Glutamatergic neuron (in vitro differentiated cells): ENCODE measurements around the gene SIPA1. TPM values are rescaled to one million over a fixed set of nuclear protein-coding genes. Genes with fewer than 3 reads are reported as not detected.
"Not testable (repeated sequence)": the region's sequence is repeated elsewhere in the genome, so short reads cannot be mapped to it uniquely, and the experiment has no call there.

Experiments
- DNase-seq: peaks from one replicate; pipeline ENCODE4 v3.0.0; 2022
- H3K27ac Mint-ChIP-seq: one replicate; pipeline ENCODE4 v1.8.0; 2020; ENCODE audit warnings: mild to moderate bottlenecking, mixed read lengths, inconsistent platforms; ENCODE audit not compliant: unreplicated experiment
- H3K27me3 Mint-ChIP-seq: one replicate; pipeline ENCODE4 v1.8.0; 2020; ENCODE audit warnings: mild to moderate bottlenecking, moderate library complexity, mixed read lengths, inconsistent platforms; ENCODE audit not compliant: unreplicated experiment
- H3K36me3 Mint-ChIP-seq: one replicate; pipeline ENCODE4 v1.8.0; 2020; ENCODE audit warnings: mild to moderate bottlenecking, mixed read lengths, inconsistent platforms; ENCODE audit not compliant: unreplicated experiment
- H3K4me1 Mint-ChIP-seq: one replicate; pipeline ENCODE4 v1.8.0; 2020; ENCODE audit warnings: mild to moderate bottlenecking, low read depth, mixed read lengths, inconsistent platforms; ENCODE audit not compliant: unreplicated experiment
- H3K4me3 Mint-ChIP-seq: one replicate; pipeline ENCODE4 v1.8.0; 2020; ENCODE audit warnings: mild to moderate bottlenecking, mixed read lengths, inconsistent platforms; ENCODE audit not compliant: unreplicated experiment
- H3K9me3 Mint-ChIP-seq: one replicate; pipeline ENCODE4 v1.8.0; 2020; ENCODE audit warnings: mild to moderate bottlenecking, moderate library complexity, mixed read lengths, inconsistent platforms; ENCODE audit not compliant: unreplicated experiment
- total RNA-seq: library from RNA; stranded (reverse); fragmentation: NEBNext Ultra II Directional; extraction: Animal tissue kit (Norgen Biotek cat#: 25700); gene quantifications from one replicate; pipeline ENCODE4 v1.2.1, GENCODE V29; 2021; ENCODE audit not compliant: unreplicated experiment
- TF ChIP-seq, protein P1 (sequence below): fragments of 200-600 bp; sonication (generic); IDR thresholded peaks from one replicate; pipeline ENCODE4 v1.5.0; 2021; ENCODE audit not compliant: partially characterized antibody, unreplicated experiment

Gene SIPA1
- total RNA-seq, 1 donor from 2014 or later = 21.4 TPM

DNA sequence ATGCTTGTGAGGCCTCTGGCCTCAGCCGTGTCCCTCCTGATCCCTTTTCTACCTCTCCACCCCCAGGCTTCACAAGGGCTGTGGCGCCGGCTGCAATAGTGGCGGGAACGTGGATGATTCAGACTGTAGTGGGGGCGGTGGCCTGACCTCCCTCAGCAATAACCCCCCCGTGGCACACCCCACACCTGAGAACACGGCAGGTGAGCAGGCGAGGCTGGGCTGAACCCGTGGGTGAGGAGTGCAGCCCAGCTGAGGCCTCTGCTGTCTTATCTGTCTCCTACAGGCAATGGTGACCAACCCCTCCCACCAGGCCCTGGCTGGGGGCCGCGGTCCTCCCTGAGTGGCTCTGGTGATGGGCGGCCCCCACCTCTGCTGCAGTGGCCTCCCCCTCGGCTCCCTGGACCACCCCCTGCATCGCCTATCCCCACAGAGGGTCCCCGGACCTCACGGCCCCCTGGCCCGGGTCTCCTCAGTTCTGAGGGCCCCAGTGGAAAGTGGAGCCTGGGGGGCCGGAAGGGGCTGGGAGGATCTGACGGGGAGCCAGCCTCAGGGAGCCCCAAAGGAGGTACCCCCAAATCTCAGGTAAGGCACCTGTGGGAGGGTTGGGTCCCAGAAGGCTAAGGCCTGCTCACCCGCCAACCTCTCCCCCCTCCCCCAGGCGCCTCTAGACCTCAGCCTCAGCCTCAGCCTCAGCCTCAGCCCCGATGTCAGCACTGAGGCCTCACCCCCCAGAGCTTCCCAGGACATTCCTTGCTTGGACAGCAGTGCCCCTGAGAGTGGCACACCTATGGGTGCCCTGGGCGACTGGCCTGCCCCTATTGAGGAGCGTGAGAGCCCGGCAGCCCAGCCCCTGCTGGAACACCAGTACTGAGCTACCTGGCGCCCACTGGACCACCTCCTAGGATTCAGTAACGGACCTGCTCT lies 1.5 kb upstream of the SIPA1 start:
- no peak overlapping the region for H3K27ac Mint-ChIP-seq
- H3K36me3 Mint-ChIP-seq = no peaks in the 10 kb centered on the region
- TF ChIP-seq, protein P1, sequence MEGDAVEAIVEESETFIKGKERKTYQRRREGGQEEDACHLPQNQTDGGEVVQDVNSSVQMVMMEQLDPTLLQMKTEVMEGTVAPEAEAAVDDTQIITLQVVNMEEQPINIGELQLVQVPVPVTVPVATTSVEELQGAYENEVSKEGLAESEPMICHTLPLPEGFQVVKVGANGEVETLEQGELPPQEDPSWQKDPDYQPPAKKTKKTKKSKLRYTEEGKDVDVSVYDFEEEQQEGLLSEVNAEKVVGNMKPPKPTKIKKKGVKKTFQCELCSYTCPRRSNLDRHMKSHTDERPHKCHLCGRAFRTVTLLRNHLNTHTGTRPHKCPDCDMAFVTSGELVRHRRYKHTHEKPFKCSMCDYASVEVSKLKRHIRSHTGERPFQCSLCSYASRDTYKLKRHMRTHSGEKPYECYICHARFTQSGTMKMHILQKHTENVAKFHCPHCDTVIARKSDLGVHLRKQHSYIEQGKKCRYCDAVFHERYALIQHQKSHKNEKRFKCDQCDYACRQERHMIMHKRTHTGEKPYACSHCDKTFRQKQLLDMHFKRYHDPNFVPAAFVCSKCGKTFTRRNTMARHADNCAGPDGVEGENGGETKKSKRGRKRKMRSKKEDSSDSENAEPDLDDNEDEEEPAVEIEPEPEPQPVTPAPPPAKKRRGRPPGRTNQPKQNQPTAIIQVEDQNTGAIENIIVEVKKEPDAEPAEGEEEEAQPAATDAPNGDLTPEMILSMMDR = no peak
- H3K9me3 Mint-ChIP-seq = peaks cover 2% of the 10 kb centered on the region
- H3K4me3 Mint-ChIP-seq = peak overlapping the region; percentile 49
- peaks cover 8% of the 10 kb centered on the region for H3K4me1 Mint-ChIP-seq
- no peak for DNase-seq
- peaks cover 4% of the 10 kb centered on the region for H3K27me3 Mint-ChIP-seq

DNA sequence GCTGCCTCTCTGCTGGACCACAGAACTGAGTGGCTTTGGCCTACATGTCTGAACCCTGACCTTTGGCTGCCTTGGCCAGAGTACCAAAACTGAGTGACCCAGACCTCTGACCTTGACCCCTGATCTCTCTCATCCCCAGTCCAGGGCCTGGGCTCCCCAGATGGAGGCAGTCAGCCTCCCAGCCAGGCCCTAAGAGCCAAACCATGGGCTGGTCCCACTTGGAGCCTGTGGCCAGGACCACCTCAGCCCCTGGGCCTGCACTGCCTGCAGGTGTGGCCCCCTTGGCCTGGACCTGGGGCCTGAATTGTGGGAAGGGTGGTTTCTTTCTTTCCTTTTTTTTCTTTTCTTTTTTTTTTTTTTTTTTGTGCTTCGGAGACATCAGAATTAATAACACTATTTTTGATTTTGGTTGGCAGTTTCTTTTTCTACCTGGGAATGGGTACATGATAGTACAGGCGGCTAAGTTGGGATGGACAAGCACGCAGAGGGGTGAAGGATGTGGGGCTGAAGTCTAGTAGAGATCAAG lies 806 bp upstream of the SIPA1 start:
- Mint-ChIP-seq H3K27ac (peak overlapping the region; percentile 62), H3K9me3 (peaks cover 2% of the 10 kb centered on the region), H3K36me3 (no peaks in the 10 kb centered on the region), H3K4me1 (peaks cover 12% of the 10 kb centered on the region), H3K27me3 (peaks cover 8% of the 10 kb centered on the region), H3K4me3 (peak overlapping the region; percentile 66)
- DNase-seq = no peak
- TF ChIP-seq, protein P1 = no peak

DNA sequence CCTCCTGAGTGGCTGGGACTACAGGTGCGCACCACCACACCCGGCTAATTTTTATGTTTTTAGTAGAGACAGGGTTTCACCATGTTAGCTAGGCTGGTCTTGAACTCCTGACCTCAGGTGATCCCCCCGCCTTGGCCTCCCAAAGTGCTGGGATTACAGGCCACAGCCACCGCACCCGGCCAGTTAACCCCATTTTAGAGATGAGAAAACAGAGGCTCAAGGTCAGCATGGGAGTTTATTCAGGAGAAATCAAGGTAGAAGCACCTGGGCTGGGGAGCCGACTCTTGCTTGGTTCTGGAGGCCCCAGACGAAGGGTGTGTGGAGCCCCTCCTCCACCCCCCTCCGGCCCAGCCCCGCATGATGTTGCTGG lies 1.3 kb downstream of the SIPA1 start:
- not testable (repeated sequence) for H3K9me3 Mint-ChIP-seq, H3K27me3 Mint-ChIP-seq, H3K4me3 Mint-ChIP-seq, DNase-seq, H3K27ac Mint-ChIP-seq, H3K36me3 Mint-ChIP-seq
- H3K4me1 Mint-ChIP-seq = peaks cover 12% of the 10 kb centered on the region

DNA sequence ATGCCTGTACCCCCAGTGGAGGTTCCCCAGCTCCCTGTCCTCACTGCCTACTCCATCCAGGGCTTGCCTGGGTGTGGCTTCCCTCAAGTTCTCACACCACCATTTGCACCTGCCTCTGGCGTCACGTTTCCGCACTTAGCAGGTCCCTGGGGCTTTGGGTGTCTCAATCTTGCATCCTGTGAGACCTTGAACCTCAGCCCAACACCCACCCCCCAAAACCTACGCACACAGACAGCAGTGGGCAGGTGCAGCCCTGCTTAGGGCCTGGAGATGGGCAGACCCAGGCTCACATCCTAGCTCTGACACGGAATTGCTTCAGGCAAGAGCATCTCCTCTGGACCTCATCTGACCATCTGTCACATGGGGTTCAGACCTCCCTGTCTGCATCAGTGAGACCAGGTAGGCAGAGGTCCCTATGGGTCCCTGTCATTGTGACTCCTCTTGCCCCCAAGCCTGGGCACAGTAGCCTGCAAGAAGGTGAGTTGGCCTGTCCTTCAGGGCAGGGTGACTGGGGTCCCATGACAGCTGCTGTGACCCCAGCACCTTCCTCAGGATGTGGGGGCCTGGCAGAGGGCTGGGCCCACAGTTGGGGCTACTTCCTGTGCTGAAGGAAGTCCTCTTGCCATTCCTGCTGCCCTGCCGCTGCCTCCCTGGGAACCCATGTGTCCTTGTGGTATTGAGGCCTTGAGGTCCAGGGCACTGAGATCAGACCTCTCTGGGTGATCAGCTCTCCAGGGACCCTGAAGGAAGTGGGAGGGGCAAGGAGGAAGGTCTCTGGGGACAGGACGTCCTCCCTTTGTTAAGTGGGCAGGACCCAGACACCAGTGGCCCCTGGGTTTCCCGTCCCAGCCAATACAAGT lies 2.0 kb downstream of the SIPA1 start:
- TF ChIP-seq, protein P1 = no peak
- Mint-ChIP-seq H3K9me3 (peaks cover 4% of the 10 kb centered on the region), H3K4me1 (peaks cover 12% of the 10 kb centered on the region), H3K27me3 (peaks cover 8% of the 10 kb centered on the region), H3K27ac (no peak overlapping the region), H3K36me3 (no peaks in the 10 kb centered on the region), H3K4me3 (no peak overlapping the region)
- no peak for DNase-seq

DNA sequence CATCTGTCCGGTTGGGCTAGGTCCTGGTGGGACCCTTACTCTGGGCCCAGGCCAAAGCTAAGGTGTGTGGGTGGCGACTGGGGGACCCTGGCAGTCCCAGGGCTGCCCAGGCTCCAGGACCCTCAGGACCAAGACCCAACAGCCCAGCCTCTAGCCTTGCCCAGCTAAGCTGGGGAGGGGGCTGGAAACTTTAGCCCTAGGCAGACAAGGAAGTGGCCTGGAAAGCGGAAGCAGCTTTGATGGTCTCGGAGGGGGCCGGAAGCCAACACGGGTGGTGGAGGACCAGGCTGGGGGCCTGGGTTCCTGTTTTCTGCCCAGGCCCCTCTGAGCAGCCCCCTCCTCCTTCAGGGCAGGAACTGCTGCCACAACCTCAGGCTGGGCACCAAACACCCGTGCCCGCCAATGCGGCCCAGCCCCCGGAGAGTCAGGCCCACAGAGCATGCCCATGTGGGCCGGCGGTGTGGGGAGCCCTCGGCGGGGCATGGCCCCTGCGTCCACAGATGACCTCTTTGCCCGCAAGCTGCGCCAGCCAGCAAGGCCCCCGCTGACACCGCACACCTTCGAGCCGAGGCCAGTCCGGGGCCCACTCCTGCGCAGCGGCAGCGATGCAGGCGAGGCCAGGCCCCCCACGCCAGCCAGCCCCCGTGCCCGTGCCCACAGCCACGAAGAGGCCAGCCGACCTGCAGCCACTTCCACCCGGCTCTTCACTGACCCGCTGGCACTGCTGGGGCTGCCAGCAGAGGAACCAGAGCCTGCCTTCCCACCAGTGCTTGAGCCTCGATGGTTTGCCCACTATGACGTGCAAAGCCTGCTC lies 2.8 kb downstream of the SIPA1 start:
- H3K9me3 Mint-ChIP-seq = peaks cover 4% of the 10 kb centered on the region
- H3K27ac Mint-ChIP-seq = no peak overlapping the region
- H3K36me3 Mint-ChIP-seq = no peaks in the 10 kb centered on the region
- no peak overlapping the region for H3K4me3 Mint-ChIP-seq
- TF ChIP-seq, protein P1 = no peak
- DNase-seq = no peak
- peaks cover 12% of the 10 kb centered on the region for H3K4me1 Mint-ChIP-seq
- H3K27me3 Mint-ChIP-seq = peaks cover 8% of the 10 kb centered on the region
